GM18951 (cell line): ENCODE data around the gene FRMD4A.
"Not testable (repeated sequence)": the region's sequence is repeated elsewhere in the genome, so short reads cannot be mapped to it uniquely, and the experiment has no call there.

Experiments
- POLR2A ChIP-seq: IDR thresholded peaks from 4 replicates; pipeline ENCODE4 v1.6.1; 2011; ENCODE audit warnings: mild to moderate bottlenecking; ENCODE audit not compliant: insufficient read length, insufficient read depth; ENCODE audit errors: extremely low read depth
- in situ Hi-C: fragments of 300-500 bp; cut with MboI; formaldehyde crosslinking; loops from one replicate; pipeline ENCODE4 v1.12.0; 2022; ENCODE audit warnings: low sequenced_read_pairs, mixed read lengths, inconsistent platforms; ENCODE audit not compliant: unreplicated experiment

The FRMD4A gene

GRCh38 chr10:14060320-14061070, 270.2 kb downstream of the FRMD4A start:
- in situ Hi-C loops, result no loop called here
- no peak for TF ChIP-seq POLR2A

DNA sequence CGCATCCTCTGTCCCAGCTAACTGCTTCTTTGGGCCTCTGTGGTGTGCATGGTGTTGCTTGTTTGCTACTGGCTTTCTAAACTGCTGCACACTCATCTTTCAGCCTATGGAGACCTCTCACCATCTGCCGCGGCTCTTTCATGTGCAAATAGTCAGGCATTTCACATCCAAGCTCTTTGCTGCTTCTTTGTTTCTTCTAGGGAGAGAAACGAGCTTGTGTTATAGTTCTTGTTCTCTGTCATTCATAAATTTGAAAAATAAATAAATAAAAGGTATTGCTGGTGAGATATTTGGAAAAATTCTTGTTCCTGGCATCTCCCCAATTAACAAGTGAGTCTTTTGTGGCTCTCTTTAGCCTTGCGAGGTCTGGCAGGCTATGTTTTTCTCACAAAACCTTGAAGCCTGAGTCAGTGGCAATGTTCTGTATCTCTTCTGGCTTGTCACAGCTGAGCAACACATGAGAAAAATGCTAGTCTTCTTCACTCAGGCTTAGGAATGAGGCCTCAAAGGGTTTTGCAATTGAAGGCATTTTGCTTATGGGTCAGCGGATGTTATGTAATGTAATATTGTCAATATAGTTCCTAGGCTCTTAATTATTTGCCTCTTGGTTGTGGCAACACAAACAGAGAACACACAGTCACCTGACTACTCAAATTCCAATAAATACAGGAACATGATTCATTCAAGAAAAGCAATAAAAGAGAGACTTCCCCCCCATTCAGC, 274.0 kb downstream of the FRMD4A start:
- in situ Hi-C loops, result no loop called here
- no peak for TF ChIP-seq POLR2A

DNA sequence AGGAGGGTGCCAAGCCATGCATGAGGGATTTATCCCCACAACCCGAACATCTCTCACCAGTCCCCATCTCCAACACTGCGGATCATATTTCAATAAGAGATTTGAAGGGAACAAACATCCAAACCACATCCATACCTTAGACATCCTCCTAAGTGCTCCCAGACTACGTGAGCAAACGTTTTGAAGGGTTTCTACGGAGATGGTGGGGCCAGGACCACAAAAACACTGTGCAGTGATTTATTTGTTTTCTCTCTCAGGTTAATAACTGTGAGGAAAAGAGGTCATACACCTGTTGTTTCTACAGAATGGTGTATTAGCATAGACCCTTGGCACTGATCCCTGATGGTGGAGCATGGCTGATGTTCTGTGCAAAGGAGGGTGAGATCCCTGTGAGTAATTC, 277.8 kb downstream of the FRMD4A start:
- no peak for TF ChIP-seq POLR2A
- in situ Hi-C loops, result no loop called here

GRCh38 chr10:14050598-14050997, 280.1 kb downstream of the FRMD4A start:
- TF ChIP-seq POLR2A, result no peak

GRCh38 chr10:14048930-14049613, 281.7 kb downstream of the FRMD4A start:
- in situ Hi-C loops, result no loop called here
- TF ChIP-seq POLR2A, result no peak

More at GRCh38 chr10:14050598-14050997, 280.1 kb downstream of the FRMD4A start:
- in situ Hi-C loops, result no loop called here

DNA sequence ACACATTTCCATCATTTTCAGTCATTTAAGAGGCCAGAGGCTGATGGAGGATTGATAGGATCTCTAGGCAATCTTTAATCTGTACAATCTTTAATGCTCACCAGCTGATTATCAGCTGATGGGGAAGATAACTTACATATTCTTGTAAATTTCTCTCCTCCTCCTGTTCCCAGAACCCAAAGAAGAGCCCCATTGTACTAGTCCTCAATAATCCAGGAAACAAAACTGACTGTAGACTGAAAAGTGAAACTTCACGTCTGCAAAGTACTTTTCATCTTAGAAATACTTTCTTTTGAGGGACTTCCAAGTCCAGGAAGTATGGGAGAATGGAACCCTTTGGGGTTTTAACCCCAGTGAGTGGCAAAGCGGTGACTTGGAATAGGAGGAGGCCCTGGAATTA, 283.3 kb downstream of the FRMD4A start:
- in situ Hi-C loops, result no loop called here
- TF ChIP-seq POLR2A, result no peak

- in situ Hi-C loops, result not testable (repeated sequence)
Observed at GRCh38 chr10:14042051-14042450, 288.7 kb downstream of the FRMD4A start.

DNA sequence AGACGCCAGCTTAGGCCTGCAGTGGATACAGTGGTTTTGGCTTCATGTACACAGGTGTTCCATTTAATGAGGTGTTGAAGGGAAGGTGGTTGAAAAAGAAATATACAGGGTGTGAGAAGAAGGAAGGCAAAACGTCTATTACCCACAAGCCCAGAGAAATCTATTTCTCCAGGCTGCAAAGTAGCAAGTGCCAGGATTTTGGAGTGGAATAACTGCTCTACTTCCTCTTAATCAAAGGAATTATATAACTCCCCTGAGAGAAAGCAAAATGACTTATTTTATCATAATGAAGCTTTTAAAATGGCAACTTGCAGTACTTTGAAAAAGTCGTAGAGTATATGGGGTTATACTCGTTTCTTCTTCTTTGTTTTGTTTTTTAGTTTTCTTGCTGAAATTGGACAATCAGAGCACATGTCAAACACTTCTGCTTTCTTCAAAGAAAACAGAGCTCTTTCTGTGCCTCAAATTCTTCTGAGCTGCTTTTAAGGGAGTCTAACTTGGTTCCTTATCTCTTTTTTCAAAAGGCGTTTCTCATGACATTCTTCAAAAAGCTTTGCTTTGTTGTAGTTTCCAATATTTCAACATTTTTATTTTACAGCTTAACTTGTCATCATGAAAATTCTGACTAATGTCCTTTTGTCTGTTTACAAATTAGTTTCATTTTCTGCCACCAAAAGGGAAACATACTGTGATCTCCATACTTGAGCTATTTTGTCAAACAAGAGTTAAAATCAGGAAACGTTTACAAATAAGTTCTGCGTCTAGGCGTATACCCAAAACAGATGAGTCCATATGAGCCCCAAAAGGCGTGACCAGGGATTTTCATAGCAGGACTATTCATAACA, 289.7 kb downstream of the FRMD4A start:
- in situ Hi-C loops, result no loop called here
- no peak for TF ChIP-seq POLR2A

GRCh38 chr10:14039968-14040668, 290.6 kb downstream of the FRMD4A start:
- no peak for TF ChIP-seq POLR2A
- in situ Hi-C loops, result no loop called here

DNA sequence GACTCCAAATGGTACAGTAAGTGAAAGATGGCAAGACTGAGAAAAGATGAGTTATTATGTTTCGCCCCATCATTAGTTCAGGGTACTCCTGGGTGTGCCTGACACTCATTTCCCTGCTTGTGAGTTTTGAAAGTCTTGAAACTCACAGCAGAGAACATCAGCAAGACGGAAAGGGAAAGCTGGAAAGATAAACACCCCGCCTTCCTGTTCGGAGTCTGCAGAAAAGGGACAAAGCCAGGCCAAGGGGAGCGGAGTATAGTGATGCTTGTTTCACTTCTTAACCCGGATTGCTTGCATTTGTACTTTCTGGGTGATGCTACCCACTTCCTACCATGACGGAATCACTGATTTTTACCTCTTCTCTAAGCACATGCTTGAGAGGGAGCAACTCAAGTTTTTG, 294.5 kb downstream of the FRMD4A start:
- in situ Hi-C loops, result no loop called here
- TF ChIP-seq POLR2A, result no peak

DNA sequence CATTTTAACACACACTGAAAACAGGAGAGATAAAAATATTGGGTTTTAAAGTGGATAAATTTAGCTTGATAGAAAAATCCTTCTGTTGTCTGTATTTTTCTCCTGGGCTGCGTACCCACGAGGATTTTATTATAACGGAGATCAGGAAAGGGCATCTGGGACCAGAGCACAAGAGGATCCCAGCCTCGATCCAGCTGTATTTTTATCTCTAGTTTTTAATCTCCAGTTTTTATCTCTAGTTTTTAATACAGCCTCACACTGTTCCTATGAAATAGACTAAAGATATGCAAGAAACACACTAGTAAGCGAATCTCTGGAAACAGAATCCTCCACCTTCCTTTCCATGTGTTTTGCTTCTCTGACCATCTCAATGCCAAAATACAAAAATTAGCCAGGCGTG, 295.2 kb downstream of the FRMD4A start:
- no peak for TF ChIP-seq POLR2A
- in situ Hi-C loops, result no loop called here

DNA sequence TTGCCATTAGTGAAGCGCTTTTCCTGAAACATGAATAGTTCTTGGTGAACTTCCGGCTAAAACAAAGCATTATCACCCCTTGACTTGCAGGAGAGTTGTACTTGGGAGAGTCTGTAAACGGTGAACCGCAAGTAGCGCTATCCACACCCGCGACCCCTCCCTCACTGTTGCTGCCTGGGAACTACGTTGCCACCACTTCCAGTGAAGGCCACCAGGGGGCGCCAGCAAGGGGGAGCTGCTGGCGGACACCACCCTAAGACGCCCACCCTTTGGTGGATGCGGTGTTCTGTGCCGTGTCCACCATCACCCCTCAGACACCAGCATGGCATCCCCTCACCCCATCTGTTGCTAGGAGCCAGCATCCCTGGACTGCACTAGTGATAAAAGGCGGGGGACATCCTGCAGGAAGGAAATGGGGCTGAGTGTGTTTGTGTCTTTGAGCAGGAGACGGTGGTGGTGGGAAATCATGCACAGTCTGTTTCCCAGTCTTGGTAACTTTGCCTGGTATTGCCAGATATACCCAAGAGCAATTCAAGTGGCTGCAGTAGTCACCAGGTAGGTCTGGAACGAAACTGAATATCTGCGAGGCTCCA, 298.2 kb downstream of the FRMD4A start:
- in situ Hi-C loops, result no loop called here
- no peak for TF ChIP-seq POLR2A

DNA sequence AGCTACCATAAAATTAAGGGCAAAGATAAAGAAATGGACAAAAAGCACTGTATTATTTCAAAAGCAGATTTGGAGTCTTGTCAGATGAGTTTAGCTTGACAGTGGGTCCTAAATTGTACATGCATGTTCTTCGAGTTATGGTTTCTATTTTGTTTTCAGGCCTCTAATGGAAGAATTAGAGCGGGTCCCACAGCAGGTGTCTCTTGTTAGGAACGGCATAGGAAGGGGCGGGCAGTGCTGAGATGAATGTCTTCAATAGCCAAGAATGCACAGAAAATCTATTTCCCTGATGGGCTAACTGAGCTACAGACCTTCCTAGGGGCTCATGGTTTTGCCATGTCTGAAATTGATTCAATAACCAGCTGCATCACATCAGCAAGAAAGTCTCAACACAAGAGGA, 304.4 kb downstream of the FRMD4A start:
- in situ Hi-C loops, result no loop called here
- no peak for TF ChIP-seq POLR2A
